ENCODE results near the gene DUSP1.

DUSP1 gene

DNA sequence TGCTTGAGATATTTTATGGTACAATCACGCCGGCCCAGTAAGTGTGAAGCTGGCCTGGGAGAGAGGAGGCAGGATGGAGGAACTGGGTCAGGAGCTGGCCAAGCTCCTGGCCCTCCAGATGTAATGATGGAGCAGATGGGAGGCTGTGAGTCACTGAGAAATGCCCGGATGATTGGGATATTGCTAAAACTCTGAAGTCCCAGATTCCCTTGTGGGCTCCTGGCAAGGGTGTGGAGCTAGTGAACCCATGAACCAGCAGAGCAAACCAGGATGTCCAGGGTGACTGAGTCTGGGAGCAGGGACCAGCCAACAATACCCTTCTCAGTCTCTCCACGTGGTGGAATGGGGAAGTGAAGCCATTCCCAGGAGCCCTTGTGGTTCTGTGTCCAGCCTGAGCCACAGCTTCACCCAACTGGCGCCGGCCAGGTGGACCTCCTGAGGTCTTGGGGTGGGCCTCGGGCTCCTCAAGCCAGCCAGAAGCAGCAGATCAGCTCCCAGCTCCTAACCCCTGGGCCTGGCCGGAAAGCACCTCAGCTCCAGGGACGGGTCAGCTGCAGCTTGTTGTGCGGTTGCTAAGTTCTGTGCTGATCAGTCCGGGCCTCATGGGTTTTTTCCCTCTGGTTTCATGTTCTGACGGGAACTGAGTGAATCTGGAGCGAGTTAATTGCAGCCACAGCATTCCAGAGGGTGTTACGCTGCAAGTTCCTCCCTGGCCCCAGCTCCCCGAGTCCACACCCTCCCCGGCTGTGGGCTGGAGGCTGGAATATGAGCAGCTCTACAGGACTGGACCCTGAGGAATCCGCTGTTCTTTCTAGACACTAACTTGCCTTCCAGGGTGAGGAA lies 37.6 kb downstream of the DUSP1 start:
- Mint-ChIP-seq H3K27ac (peak overlapping the region; percentile 83), H3K4me1 (peaks cover 19% of the 10 kb centered on the region), H3K9me3 (no peaks in the 10 kb centered on the region), H3K4me3 (no peak overlapping the region), H3K36me3 (no peaks in the 10 kb centered on the region)
- ATAC-seq (no peak), DNase-seq (ENCODE audit: low spot score in 2 of 2) (no peak)

DNA sequence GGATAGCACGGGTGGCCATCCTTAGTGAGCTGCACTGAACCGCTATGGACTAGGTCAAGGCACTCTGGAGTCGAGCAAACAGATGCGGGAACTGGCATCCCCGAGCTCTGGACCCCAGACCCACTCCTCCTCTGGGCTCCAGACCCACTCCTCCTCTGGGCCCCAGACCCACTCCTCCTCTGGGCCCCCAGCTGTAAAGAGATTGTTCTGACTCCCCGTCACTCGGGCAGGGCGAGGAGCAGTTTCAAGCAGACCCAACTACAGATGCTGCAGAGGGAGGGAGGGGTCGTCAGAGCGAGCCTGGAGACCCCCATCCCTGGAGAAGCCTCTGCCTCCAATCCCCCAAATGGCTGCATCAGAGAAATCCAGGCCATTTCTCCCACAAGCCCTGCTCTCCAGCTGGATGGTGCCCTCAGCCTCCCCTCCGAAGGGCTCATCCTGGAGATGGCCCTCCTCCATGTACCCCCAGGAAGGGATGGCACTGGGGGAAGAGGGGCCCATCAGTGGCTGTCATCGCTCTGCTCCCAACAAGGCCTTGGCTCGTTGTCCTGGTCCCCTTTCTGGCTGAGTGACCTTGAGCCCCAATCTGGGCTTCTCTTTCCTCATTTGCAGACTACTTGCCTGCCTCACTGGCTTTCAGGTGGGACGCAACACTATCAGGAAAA lies 38.7 kb downstream of the DUSP1 start:
- Mint-ChIP-seq H3K27ac (peak overlapping the region; percentile 83), H3K36me3 (no peaks in the 10 kb centered on the region), H3K4me3 (no peak overlapping the region), H3K4me1 (peaks cover 28% of the 10 kb centered on the region), H3K9me3 (no peaks in the 10 kb centered on the region)
- ATAC-seq (no peak), DNase-seq (ENCODE audit: low spot score in 2 of 2) (no peak)

DNA sequence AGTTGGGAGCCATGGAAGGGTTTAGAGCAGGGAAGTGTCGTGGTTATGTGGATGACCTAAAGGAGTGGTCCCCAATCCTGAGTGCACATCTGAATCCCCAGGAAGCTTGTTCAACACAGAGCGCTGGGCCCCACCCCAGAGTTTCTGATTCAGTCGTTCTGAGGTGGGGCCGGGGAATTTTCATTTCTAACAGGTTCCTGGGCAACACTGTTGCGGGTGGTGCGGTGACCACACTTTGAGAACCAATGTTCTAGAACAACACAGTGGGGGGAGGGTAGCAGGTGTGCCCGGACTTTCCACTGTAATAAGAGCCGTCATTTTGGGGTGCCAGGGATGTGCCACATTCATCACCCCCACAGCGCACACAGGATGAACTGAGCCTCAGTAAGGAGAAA lies 39.3 kb downstream of the DUSP1 start:
- Mint-ChIP-seq H3K4me1 (peaks cover 28% of the 10 kb centered on the region), H3K27ac (peak overlapping the region; percentile 65), H3K4me3 (peak overlapping the region; percentile 25), H3K9me3 (no peaks in the 10 kb centered on the region), H3K36me3 (no peaks in the 10 kb centered on the region)
- ATAC-seq, result peak; percentile 57
- no peak for DNase-seq (ENCODE audit: low spot score in 2 of 2)

DNA sequence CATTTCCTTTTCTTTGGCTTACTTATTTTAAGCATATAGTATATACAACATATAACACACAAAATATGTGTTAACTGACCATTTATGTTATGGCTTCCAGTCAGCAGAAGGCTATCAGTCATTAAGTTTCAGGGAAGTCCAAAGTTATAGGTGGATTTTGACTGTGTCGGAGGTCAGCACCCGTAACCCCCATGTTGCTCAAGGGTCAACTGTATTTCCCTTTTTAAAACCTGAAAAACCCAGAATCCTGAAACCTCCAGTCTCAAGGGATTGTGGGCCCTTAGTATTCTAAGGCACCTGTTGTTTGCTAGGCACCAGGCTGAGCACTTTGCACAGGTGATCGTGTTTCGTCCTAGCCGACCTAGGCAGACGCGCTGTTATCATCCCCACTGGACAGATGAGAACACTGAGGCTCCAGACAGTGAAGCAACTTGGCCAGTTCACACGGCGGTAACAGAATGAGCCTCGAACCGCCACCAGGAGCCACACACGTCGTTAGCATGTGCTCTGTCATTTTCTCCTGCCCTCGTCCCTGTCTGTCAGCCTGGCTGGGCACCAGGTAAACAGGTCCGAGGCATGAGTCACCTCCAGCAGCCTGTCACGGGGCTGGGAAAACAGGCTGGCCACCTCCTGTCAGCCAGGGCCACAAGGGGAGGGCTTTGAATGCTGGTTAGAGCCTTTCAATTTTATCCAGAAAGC lies 39.9 kb downstream of the DUSP1 start:
- Mint-ChIP-seq H3K4me3 (peak overlapping the region; percentile 25), H3K4me1 (peaks cover 28% of the 10 kb centered on the region), H3K27ac (peak overlapping the region; percentile 65), H3K9me3 (no peaks in the 10 kb centered on the region), H3K36me3 (no peaks in the 10 kb centered on the region)
- no peak for DNase-seq (ENCODE audit: low spot score in 2 of 2)
- ATAC-seq, result peak; percentile 64

DNA sequence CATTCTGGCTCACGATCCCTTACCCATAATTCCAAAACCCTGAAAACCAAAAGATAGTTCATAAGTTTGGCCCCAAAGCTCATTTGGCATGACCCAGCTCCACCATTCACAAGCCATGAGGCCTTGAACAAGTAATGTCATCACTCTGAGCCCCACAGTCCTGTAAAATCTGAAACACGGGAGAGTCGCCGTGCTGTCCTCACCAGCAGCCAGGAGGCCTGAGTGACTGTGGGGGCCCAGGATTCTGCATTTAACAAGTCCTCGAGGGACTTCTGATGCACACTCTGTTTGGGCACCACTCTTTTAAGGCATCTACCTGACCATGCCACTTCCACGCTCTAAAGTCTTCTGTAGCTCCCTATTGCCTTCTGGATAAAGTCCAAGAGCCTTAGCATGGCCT lies 40.8 kb downstream of the DUSP1 start:
- Mint-ChIP-seq H3K27ac (peak overlapping the region; percentile 65), H3K36me3 (no peaks in the 10 kb centered on the region), H3K4me3 (no peak overlapping the region), H3K4me1 (peaks cover 28% of the 10 kb centered on the region), H3K9me3 (no peaks in the 10 kb centered on the region)
- no peak for ATAC-seq
- DNase-seq (ENCODE audit: low spot score in 2 of 2), result no peak

DNA sequence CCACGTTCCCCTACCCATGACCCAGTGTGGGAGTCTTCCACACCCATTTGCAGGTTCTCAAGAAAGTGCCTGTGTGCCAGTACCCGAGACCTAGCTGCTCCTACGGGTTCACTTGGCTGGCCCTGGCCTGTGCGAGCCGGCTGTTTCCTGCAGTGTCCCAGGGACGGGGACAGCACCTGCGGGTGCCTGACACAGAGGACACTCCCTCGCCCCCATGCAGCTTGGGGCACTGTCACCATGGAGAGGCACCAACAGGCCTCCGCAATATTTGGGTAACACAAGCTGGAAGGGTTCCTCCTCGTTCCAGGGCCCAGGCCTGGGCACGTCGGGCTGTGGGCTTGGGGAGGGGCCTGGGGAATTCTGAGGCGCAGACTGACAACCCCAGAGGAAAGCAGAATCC lies 41.4 kb downstream of the DUSP1 start:
- Mint-ChIP-seq H3K27ac (no peak overlapping the region), H3K9me3 (no peaks in the 10 kb centered on the region), H3K4me3 (no peak overlapping the region), H3K36me3 (no peaks in the 10 kb centered on the region), H3K4me1 (peaks cover 23% of the 10 kb centered on the region)
- DNase-seq (ENCODE audit: low spot score in 2 of 2), result no peak
- no peak for ATAC-seq

DNA sequence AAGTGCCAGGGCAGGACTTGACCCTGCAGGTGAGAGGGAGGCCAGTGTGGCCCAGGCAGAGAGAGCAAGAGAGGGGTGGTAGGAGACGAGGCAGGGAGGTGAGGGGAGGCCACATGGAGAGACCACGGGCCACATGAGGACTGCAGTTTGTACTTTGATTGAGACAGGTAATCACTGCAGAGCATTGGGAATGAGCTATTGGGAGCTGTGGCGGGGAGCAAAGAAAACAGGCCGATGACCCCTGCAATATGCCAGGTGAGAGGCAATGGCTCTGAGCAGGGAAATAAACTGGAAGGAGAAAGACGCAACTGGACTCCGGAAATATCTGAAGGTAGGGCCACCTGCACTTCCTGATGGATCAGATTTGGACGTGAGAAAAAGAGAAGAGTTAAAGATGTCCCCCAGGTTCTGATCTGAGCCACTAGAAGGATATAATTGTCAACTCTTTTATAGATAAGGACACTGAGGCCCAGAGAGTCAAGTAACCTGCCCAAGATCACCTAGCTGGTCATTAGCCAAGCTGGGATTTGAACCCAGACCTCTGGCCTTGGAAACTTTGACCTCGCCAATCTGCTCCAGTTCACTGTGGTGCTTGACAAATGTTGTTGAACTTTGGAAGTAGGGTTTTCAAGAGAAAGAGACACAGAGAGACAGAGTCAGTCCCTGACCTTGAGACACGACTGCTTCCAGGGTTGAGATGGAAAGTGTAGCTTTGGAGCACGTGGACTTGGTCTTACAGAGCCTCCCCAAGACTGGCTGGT lies 42.3 kb downstream of the DUSP1 start:
- Mint-ChIP-seq H3K27ac (peak overlapping the region; percentile 50), H3K36me3 (no peaks in the 10 kb centered on the region)
- ATAC-seq, result no peak

DNA sequence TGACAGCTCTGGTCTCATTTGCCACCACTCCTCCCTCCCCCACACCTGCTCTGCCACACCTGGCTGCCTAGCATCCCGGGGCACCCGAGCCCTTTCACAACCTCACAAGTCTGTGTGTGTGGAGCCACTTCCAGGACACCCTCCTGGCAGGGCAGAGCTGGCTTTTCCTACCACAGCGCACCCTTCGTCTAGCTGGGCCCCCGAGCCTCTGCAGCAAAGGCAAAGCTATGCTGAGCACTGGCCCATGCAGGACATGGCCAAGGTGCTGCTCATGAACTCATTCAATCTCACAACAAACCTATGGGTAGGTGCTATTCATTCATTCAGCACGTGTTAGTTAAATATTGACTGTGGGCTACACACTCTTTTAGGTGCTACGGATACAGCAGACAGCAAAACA lies 43.4 kb downstream of the DUSP1 start:
- Mint-ChIP-seq H3K9me3 (no peaks in the 10 kb centered on the region), H3K27ac (peak overlapping the region; percentile 50), H3K4me3 (no peak overlapping the region), H3K36me3 (no peaks in the 10 kb centered on the region), H3K4me1 (peaks cover 26% of the 10 kb centered on the region)
- ATAC-seq (no peak), DNase-seq (ENCODE audit: low spot score in 2 of 2) (no peak)

More for the DNA sequence above, 42.3 kb downstream of the DUSP1 start:
- Mint-ChIP-seq H3K4me1 (peaks cover 22% of the 10 kb centered on the region), H3K4me3 (no peak overlapping the region), H3K9me3 (no peaks in the 10 kb centered on the region)
- DNase-seq (ENCODE audit: low spot score in 2 of 2), result no peak

DNA sequence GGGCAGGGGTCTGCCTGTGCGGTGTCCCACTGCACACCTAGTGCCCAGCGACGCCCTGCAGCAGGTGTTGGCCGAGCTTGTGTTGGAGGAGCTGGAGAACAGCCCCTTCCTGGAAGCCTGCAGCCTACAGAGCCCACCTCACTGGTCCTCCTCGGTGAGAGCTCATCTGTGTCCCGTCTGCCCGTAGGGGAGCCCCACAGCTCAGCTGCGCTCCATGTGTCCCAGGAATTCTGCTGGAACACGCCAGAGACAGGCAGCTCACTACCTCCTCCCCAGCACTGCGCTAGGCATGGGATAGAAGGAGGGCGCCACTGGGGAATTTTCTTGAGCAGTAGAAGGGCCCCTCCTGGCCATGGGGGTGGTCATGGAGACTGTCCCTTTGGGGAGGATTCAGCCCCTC lies 44.0 kb downstream of the DUSP1 start:
- ATAC-seq, result no peak
- Mint-ChIP-seq H3K4me3 (no peak overlapping the region), H3K9me3 (no peaks in the 10 kb centered on the region), H3K4me1 (peaks cover 31% of the 10 kb centered on the region), H3K36me3 (no peaks in the 10 kb centered on the region), H3K27ac (no peak overlapping the region)
- DNase-seq (ENCODE audit: low spot score in 2 of 2), result no peak

DNA sequence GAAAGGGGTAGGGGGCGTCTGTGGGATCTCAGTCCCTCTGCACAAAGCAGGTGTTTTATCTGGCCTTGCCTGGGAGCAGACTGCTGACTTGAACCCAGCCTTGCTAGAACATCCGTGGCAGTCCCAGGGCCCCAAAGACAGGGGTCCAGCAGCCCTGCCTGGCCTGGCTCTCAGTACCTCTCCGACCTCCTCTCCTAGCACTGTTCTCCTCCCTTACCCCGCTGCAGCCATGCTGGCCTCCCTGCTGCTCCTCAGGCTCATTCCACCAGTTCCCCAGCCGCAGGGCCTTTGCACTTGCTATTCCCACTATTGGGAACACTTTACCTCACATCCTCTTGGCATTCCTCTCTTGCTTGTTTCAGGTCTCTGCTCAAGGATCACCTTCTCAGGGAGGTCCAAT lies 45.2 kb downstream of the DUSP1 start:
- H3K4me1 Mint-ChIP-seq, result peaks cover 34% of the 10 kb centered on the region
- DNase-seq (ENCODE audit: low spot score in 2 of 2), result no peak
- no peaks in the 10 kb centered on the region for H3K9me3 Mint-ChIP-seq
- H3K36me3 Mint-ChIP-seq, result no peaks in the 10 kb centered on the region
- no peak overlapping the region for H3K27ac Mint-ChIP-seq
- H3K4me3 Mint-ChIP-seq, result no peak overlapping the region
- ATAC-seq, result no peak

DNA sequence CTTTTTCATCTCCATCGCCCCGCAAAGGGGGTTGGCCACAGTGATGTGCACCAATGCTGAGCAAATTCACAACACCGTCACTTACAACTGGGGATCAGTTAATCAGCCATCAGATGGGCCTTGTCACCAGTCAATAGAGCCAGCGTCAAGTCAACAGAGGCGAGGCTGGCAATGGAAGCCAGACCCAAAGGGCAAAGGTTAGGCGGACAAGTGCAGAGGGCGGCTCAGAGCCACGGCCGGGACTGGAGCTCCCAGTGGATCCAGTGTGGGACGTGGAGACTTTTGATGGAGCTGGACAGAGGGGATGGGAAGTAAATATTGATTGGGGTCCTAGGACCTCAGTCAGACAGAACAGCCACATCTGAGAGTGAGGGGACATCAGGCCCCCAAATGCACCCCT lies 45.7 kb downstream of the DUSP1 start:
- Mint-ChIP-seq H3K27ac (no peak overlapping the region), H3K9me3 (no peaks in the 10 kb centered on the region), H3K36me3 (no peaks in the 10 kb centered on the region), H3K4me3 (no peak overlapping the region), H3K4me1 (peaks cover 34% of the 10 kb centered on the region)
- ATAC-seq (no peak), DNase-seq (ENCODE audit: low spot score in 2 of 2) (no peak)

DNA sequence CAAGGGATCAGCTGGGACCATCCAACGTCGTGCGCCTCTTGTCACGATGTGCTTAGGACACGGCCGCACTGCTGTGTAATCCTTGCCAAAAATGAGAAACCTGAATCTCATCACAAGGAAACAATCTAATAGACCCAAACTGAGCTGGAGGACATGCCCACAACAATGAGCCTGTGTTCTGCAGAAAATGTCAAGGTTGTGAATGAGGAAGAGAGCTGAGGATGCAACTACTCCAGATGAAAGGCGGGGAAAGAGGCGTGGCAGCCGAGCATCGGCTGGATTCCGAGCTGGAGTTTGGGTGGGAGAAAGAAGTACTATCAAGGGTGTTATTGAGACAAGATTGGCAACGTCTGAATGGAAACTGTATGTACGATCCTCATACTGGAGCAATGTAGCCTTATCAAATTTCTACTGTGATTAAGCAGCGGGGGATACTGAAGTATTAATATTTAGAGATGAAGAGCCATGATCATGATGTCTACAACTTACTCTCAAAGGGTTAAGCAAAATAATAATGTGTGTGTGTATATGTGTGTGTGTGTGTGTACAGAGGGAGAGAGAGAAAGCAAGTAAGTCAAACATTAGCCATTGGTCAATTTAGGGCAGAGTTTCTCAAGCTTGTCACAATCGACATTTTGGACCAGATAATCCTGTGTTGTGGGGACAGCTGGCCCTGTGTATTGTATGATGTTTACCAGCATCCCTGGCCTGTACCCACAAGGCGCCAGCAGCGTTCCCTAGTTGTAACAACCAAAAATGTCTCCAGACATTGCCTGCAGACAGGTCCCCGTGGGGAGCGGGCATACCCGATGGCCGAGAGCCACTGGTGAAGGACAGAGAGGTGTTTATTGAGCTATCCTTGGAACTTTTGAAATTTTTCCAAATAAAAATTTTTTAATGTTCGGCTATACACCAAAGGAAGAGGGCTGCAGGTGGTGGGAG lies 46.5 kb downstream of the DUSP1 start:
- Mint-ChIP-seq H3K36me3 (no peaks in the 10 kb centered on the region), H3K4me1 (peaks cover 34% of the 10 kb centered on the region), H3K27ac (no peak overlapping the region), H3K4me3 (no peak overlapping the region), H3K9me3 (no peaks in the 10 kb centered on the region)
- no peak for DNase-seq (ENCODE audit: low spot score in 2 of 2)
- ATAC-seq, result no peak

DNA sequence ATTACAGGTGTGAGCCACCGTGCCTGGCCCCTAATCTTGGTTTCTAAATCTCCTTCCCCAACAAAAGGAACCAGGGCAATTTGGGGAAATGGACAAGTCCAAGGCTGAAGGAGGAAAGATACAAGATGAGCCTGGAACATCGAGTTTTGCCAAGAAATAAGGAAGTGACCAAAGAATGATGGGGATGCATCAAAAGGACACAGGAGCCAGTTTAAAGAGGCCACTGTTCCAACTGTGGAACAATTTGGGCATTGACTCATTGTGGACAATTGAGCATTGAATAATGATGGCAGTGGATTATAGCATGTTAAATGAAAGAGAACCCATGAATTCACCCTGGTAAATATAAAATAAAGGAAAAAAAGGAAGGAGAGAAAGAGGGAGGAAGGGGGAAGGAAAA lies 47.5 kb downstream of the DUSP1 start:
- Mint-ChIP-seq H3K4me1 (peaks cover 34% of the 10 kb centered on the region), H3K4me3 (no peak overlapping the region), H3K27ac (no peak overlapping the region), H3K36me3 (no peaks in the 10 kb centered on the region), H3K9me3 (no peaks in the 10 kb centered on the region)
- no peak for DNase-seq (ENCODE audit: low spot score in 2 of 2)
- ATAC-seq, result no peak

DNA sequence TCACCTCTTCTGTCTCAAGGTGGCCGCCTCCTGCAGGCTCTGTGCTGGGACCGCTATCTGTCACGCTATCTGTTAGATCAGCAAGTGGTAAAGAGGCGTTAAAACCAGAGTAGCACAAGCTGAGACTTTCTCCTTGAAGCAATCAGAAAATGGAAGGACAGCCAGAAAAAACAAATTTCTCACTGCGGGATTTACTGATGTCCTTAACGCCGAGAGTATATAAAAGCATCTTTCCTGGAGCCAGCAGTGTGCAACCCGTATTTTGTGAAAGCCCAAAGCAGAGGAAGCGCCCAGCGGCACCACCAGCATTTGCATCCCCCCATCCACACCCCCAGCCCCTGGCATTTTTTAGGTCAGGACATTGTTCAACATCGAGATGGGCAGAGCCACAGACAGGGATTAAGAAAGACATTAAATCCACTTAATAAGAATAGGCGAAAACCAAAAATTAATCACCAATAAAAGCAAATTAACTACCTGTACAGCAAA lies 48.6 kb downstream of the DUSP1 start:
- peak overlapping the region; percentile 59 for H3K27ac Mint-ChIP-seq
- H3K9me3 Mint-ChIP-seq, result no peaks in the 10 kb centered on the region
- peak; percentile 93 for ATAC-seq
- peak overlapping the region; percentile 45 for H3K4me3 Mint-ChIP-seq
- H3K4me1 Mint-ChIP-seq, result peaks cover 26% of the 10 kb centered on the region
- H3K36me3 Mint-ChIP-seq, result peaks cover 1% of the 10 kb centered on the region
- no peak for DNase-seq (ENCODE audit: low spot score in 2 of 2)

Data from stimulated activated effector memory CD8-positive, alpha-beta T cell treated with anti-CD3 and anti-CD28 coated beads, Interleukin-12 subunit alpha, Interleukin-12 subunit beta, amount 100 ng/mL, for 72 hours (primary cell).